Activated CD8-positive, alpha-beta memory T cell treated with anti-CD3 and anti-CD28 coated beads for 48 hours (primary cell): ENCODE measurements around the gene CELA2A.
A peak's percentile ranks its signal among the peaks of the same experiment; 100 is the strongest.
"Not testable (repeated sequence)": the region's sequence is repeated elsewhere in the genome, so short reads cannot be mapped to it uniquely, and the experiment has no call there.

Source experiments
- DNase-seq, 3 experiments: peaks; one replicate each; pipeline ENCODE4 v3.0.0-alpha.2; 2020; ENCODE audit warnings: low read depth in 2 of 3, low spot score in 2 of 3

CELA2A gene

GRCh38 chr1:15492596-15492995 is 36.1 kb downstream of the CELA2A start:
- no peak for DNase-seq

GRCh38 chr1:15493869-15494390 is 37.4 kb downstream of the CELA2A start:
- no peak for DNase-seq

DNA sequence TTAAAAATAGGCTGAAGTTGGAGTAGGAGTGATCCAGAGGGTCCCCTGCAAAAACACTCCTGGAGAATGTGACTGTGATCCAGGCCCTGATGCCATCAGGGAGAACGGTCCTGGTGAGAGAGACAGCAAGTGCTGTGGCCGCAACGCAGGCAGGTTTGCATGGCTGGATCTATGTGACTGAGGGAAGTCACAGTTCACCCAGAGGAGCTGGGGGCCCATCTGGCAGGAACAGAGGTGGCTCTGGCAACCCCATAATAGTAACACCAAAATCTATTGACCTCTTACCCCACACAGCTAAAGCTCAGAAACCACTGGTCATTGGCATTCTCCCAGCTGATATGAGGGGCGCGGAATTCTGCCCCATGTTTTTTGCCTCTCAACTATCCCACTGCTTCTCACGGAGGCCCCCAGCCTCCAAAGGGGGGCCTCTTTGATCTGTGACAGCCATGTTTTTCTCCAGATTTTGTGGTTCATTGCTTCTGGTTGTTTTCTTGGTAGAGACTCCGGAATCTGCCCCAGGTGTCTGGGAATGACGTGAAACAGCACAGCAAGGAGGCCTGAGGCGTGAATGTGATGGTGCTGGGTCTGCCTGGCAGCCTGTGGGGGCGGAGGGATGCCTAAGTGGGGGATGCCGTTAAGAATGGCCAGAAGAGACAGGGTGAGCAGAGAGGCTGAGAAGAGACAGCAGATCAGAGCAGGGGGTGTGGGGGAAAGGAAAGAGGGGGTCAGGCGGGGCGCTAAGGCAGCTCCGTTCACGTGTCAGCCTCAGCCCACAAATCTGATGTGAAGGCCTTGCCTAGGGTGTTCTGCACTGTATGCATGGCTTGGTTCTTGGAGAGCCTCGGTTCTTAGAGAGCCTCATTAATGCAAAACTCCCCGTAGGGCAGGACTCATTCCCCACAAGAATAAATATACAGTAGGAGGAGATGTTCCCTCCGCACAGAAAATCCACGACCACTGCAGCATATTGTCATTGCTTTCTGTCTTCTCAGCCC is 43.9 kb downstream of the CELA2A start:
- no peak for DNase-seq

GRCh38 chr1:15501208-15502032 is 44.9 kb downstream of the CELA2A start:
- DNase-seq: peak; percentile 14 to 37 (median 31)

DNA sequence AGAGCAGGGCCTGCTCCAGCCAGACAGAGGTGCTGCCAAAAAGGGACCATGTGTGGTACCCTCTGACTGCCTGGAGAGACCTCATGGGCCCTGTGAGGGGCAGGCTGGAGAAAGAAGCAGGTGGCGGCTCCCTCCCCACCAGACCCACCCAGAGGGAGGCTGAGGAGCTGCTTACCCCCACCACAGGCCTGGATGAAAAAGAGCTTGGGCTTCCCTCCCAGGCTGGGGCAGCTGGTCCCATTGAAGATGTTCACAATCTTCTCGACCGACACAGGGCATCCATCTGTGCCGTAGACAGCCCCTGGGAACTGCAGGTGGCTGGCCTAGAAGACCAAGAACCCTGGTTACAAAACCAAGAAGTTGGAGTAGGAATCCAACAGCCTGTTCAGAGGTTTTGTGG is 47.9 kb downstream of the CELA2A start:
- DNase-seq: no peak

- DNase-seq: no peak
These were observed 50.3 kb downstream of the CELA2A start for GRCh38 chr1:15506831-15507230.

DNA sequence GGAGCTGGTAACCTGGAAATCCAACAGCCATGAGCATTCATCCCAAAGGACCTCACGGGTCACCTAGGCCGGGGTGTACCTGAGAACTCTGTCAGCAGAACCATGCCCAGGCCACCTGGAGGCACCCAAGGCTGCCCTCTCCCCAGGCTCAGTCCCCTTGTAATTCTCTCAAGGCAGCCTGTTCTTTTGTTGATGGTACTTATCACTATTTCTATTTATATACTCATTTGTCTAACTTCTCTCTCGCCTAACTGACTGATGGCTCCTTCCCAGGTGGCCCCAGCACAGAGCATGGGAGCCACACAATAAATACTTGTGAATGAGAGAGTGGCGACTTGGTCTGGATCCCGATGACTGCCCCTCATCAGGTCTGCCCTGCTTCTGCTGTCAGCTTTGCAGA is 50.7 kb downstream of the CELA2A start:
- no peak for DNase-seq

DNA sequence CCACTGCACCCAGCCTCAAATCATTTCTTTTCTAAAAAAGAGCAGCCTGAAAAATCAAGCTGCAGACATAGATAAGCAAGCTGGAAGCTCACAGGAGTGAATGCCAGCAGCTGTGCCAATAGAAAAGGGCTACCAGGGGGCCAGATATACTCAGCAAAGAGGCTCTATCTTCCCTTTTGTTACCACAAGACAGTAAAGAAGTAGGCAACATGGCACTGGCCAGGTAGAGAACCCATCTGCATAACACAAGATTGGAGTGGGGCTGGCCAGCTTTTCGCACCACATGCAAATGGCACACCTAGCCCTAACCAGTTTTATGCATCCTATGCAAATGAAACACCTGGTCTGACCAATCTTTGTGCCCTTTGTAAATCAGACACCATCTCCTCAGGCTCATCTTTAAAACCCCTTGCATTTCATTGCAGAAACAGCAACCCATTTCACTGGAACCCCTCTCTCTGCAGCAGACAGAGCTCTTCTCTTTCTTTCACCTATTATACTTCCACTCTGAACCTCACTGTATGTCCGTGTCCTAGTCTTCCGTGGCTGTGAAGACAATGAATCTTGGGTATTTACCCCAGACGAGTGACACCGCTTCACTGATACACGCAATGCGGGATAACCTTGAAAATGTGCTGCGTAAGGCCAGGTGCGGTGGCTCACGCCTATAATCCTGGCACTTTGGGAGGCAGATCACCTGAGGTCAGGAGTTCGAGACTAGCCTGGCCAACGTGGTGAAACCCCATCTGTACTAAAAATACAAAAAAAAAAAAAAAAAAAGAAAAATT is 52.4 kb downstream of the CELA2A start:
- no peak for DNase-seq

- no peak for DNase-seq
These were observed 53.1 kb downstream of the CELA2A start for GRCh38 chr1:15509586-15509985.

- no peak for DNase-seq
These were observed 54.3 kb downstream of the CELA2A start for GRCh38 chr1:15510611-15511405.

DNA sequence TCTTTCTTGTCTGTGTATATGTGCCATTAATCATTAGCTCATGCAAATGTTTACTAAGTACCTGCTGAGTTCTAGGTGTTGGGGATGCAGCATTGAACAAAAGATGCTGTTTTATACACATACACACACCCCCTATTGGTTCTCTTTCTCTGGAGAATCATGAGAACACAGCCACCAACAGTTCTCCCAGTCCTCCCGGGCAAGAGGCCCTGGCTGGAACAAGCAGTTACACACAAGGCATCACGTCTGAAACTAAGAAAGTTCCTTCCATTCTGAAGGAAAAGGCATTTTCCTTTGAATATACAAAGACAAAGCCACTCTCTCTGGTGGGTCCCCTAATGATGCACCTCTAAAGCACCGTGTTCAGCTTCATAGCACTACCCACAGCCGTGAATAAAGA is 56.7 kb downstream of the CELA2A start:
- DNase-seq: no peak

GRCh38 chr1:15513919-15514318 is 57.4 kb downstream of the CELA2A start:
- no peak for DNase-seq

DNA sequence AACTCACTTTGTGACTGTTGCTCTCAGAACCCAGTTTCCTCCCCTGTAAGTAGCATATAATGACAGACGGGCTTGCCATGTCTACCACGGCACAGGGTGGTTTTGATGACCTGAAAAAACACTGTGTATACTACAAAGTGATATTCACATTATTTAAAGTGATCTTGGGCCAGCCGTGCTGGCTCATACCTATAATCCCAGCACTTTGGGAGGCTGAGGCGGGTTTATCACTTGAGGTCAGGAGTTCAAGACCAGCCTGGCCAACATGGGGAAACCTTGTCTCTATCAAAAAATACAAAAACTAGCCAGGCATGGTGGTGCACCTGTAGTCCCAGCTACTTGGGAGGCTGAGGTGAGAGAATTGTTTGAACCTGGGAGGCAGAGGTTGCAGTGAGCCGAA is 58.0 kb downstream of the CELA2A start:
- not testable (repeated sequence) for DNase-seq

DNA sequence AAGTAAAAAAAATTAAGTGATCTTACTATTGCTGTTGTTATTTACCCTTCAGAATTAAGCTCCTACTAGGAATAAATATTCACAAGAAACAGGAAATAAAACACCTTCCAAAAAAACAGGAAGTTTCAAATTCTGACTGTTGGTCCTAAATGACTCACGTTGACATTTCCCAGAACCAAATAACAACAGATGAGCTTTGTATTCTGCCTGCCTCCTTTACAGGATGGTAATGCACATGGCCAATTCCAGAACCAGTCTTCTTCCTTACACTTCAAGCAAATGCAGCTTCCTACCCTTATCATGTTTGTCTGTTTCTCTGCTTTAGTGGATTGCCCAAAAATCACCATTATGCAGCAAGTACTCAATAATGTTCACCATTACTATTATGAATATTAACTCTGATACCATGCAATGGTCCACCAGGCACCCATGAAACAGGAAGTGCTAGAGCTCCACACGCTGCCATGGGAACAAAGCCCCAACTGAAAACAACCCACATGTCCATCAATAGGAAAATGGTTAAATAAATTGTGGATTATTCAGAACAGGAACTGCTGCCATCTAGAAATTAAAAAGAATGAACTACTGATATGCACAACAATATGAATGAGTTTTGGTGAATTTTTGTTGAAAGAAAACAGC is 58.6 kb downstream of the CELA2A start:
- no peak for DNase-seq

- DNase-seq: no peak
These were observed 63.1 kb downstream of the CELA2A start for GRCh38 chr1:15519625-15520024.

DNA sequence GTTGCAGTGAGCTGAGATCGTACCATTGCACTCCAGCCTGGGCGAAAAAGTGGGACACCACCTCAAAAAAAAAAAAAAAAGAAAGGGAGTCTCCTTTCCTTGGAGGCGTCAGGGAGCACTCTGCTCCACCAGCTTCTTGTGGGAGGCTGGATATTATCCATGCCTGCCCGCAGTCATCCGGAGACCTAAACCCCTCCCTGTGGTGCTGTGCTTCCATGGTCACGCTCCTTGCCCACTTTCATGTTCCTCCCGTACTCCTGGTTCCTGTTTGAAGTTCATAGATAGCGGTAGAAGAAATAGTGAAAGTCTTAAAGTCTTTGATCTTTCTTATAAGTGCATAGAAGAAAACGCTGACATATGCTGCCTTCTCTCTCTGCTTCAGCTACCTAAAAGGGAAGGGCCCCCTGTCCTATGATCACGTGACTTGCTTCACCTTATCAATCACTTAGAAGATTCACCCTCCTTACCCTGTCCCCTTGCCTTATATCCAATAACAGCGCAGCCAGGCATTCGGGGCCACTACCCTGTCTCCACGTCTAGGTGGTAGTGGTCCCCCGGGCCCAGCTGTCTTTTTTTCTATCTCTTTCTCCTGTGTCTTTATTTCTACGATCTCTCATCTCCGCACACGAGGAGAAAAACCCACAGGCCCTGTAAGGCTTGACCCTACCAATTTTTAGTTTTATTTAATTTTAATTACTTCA is 64.8 kb downstream of the CELA2A start:
- DNase-seq: not testable (repeated sequence)
